ENCODE measurements around the gene CAMK2N1.

DNA sequence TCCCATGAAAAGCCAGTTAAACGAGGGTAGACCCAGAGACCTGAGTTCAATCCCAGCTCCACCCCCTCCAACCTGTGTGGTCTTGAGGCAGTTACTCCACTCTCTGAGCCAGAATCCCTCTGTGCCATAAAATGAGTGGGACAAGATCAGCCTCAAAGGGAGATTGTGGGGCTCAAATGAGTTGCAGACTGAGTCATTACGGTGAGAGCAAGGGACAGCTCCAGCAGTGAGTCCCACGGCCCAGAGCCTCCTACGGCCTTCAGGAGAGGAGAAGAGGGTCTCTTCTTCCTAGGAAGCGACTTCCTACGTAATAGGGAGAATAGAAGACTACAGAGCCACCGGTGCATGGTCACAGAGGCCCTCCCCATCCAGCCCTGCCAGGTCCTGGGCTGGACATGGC, 6.7 kb upstream of the CAMK2N1 start:
- TF ChIP-seq SPI1 (IDR thresholded peaks at IDR 0.05; ENCODE audit: low read depth, low read length) (no peak), TAF1 (IDR thresholded peaks at IDR 0.05; ENCODE audit: low read depth, low read length) (no peak)

All from GM12891 (cell line).